GM10266 (cell line): Measurements from ENCODE around the gene IER5L.
A peak's percentile ranks its signal among the peaks of the same experiment; 100 is the strongest.

Experiments used
- DNase-seq: peaks from one replicate; pipeline ENCODE4 v3.0.0; 2012; ENCODE audit errors: extremely low spot score
- TF ChIP-seq, protein P1 (sequence below): IDR thresholded peaks from 2 replicates; pipeline ENCODE4 v1.5.1; 2012; ENCODE audit warnings: mild to moderate bottlenecking, low read depth; ENCODE audit not compliant: control insufficient read depth, insufficient read depth; ENCODE audit errors: missing control alignments

IER5L gene

DNA sequence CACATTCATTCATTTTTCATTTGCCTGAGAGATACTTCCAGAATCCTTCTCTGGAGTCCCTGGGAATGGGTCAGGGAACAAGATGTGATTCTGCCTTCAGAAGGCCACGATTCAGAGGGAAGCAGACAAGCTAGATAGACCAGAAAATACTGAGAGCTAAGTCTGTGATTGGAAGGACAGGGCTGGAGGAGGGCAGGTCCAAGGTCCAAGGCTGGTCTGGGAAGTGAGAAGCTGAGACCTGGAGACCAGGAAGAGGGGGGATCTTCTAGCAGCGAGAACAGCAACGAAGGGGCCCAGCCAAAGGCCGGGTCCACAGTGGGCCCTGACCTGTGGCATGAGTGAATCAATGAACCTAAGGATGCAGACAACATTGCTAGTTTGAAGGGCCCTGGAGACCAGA lies 4.1 kb upstream of the IER5L start:
- DNase-seq: no peak
- TF ChIP-seq, protein P1, sequence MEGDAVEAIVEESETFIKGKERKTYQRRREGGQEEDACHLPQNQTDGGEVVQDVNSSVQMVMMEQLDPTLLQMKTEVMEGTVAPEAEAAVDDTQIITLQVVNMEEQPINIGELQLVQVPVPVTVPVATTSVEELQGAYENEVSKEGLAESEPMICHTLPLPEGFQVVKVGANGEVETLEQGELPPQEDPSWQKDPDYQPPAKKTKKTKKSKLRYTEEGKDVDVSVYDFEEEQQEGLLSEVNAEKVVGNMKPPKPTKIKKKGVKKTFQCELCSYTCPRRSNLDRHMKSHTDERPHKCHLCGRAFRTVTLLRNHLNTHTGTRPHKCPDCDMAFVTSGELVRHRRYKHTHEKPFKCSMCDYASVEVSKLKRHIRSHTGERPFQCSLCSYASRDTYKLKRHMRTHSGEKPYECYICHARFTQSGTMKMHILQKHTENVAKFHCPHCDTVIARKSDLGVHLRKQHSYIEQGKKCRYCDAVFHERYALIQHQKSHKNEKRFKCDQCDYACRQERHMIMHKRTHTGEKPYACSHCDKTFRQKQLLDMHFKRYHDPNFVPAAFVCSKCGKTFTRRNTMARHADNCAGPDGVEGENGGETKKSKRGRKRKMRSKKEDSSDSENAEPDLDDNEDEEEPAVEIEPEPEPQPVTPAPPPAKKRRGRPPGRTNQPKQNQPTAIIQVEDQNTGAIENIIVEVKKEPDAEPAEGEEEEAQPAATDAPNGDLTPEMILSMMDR: no peak

DNA sequence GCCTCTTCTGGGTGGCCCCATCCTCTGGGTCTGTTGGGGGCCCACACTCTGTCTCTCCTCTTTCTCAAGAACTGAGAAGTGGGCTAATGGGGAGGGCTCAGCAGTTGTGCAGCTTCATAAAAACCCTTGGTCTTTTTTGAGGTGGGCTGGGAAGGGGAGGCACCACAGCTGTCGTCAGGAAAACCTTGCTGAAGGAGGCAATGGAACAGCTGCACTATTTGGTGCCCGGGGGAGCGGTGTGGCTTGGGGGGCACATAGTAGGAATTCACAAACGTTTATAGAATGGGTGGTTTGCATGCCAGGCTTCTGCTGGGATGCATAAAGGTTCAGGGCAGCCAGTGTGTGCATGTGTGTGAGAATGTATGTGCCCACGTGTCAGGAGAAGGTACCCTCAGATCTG lies 3.2 kb upstream of the IER5L start:
- TF ChIP-seq, protein P1: no peak
- DNase-seq: no peak

DNA sequence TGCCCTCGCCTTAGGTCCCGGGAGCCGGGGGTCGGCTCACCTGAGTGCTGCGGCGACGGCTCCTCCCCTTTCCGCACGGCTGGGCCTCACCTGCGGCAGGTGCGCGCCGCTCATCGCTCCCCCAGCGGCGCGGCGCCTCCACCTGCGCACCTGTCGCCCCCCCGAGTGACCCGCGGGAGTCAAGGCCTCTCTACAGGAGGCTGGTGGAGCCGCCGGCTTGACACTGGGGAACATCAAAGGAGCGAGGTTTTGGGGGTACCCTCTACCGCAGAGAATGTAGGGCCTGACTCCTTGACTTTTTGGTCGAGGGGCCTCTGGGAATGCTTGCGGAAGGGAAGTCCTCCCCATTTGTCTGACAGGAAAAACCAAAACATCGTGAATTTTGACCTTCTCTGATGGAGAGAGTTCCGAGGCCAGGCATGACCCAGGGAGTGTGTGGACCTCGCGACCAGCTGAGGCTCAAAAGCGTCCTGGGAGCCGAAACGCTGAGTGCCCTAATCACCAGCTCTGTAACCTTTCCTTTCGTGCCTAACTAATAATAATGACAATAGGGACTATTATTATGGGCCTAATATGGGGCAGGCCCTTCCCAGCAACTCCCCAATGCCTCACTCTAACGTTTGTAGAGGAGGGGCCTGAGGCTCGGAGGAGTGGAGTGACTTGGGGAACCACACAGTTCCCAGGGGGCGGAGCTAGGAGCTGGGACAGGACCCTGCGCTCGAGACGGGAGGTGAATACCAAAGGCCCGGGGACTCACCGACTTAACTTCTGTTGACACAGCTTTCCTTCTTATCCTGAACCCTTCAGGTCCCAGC lies 714 bp upstream of the IER5L start:
- no peak for DNase-seq
- TF ChIP-seq, protein P1: no peak

DNA sequence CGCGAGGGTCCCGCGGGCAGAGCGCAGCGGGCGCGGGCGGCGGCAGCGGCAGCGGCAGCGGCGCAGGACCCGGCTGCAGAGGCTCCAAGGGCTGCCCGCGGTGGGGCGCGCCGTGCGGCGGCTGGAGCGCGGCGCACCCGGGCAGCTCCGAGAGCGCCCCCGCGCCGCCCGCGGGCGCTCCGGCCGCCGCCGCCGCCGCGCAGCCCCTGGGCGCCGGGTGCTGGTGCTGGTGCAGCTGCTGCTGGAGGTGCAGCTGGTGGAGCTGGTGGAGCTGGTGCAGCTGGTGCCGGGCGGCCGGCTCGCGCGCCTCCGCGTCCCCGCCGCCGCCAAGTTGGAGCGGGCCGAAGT lies 644 bp downstream of the IER5L start:
- TF ChIP-seq, protein P1: peak; percentile 19
- DNase-seq: peak; percentile 75

DNA sequence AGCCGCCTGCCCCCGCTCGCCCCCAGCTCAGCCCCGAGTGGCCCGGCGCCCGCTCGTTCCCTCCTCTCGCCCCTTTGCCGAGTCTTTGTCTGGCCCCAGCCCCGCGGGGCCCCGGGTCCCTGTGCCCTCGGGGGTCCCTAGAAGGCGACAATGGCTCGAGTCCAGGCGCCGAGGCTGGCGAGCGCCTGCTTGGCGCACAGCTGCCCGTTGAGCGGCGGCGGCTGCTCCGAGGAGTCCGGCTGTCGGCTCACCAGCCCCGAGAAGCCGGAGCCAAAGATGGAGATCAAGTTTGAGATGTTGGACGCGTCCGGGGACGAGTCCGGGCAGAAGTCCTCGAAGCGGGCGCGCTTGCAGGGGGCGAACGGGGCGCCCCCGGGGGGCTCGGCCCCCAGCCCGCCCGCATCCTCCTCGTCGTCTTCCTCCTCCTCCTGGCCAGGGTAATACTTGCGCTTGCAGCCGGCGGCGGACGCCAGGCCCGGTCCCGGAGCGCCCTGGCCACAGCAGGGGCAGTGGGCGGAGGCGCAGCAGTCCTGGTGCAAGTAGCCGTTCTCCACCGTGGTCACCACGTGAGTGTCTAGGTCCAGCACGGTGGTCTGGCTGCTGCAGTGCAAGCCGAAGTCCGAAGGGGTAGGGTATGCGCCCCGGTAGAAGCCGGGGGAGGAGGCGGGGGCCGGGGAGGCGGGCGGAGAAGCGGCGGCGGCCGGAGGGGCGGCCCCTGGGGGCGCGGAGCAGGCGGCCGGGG lies 1.2 kb downstream of the IER5L start:
- peak; percentile 52 for DNase-seq
- TF ChIP-seq, protein P1: no peak

DNA sequence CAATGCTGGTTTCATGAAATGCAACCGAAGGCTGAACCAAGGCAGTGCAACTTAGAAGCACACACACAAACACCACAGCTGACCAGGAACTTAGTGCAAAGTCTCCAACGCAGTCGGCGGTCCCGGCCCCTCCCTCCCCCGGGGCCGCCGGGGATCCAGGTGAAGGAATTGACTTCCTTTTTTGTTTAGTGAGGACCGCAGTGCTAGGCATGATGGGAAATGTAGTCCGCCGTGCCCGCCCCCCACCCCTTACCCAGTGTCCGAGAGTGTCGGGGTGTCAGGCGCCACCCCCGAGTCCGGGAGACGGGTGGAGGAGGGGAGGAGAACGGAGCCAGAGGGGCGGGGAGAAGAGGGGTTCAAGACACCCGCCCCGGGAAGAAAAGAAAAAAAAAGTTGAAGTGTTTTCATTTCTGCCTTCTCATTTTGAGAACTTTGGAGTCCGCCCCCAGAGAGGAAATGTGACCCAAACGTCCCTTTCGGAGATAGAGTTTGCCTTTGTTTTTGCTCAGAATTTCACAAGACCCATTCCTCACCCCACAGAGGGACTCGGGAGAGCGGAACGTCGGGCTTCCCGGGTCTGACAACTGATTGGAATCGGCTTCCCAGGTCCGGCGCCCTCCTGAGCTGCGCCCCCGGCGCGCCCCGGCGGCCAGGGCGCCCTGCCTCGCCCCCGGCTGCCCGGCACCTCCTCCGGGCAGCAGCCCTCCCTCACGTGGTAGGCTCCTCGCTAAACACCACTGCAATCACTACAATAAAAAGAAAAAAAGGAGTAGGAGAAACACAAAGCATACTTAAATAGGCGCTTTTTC lies 2.0 kb downstream of the IER5L start:
- TF ChIP-seq, protein P1: no peak
- peak; percentile 87 for DNase-seq
